HT1080 (cell line): Measurements from ENCODE around the gene TARBP1. TPM values are rescaled to one million over a fixed set of nuclear protein-coding genes. Genes with fewer than 3 reads are reported as not detected.
"Not testable (repeated sequence)": the region's sequence is repeated elsewhere in the genome, so short reads cannot be mapped to it uniquely, and the experiment has no call there.

Experiments
- DNase-seq: peaks from one replicate; pipeline ENCODE4 v3.0.0-alpha.2; 2015; ENCODE audit warnings: low read depth
- total RNA-seq: library from RNA; depleted of rRNA; stranded (reverse); fragments of >200 nt; shearing (Covaris generic); gene quantifications from 2 replicates; pipeline ENCODE4 v1.2.3, GENCODE V29; 2014

TARBP1 gene
- total RNA-seq, 1 experiment from 2014 or later: 17.0 TPM

DNA sequence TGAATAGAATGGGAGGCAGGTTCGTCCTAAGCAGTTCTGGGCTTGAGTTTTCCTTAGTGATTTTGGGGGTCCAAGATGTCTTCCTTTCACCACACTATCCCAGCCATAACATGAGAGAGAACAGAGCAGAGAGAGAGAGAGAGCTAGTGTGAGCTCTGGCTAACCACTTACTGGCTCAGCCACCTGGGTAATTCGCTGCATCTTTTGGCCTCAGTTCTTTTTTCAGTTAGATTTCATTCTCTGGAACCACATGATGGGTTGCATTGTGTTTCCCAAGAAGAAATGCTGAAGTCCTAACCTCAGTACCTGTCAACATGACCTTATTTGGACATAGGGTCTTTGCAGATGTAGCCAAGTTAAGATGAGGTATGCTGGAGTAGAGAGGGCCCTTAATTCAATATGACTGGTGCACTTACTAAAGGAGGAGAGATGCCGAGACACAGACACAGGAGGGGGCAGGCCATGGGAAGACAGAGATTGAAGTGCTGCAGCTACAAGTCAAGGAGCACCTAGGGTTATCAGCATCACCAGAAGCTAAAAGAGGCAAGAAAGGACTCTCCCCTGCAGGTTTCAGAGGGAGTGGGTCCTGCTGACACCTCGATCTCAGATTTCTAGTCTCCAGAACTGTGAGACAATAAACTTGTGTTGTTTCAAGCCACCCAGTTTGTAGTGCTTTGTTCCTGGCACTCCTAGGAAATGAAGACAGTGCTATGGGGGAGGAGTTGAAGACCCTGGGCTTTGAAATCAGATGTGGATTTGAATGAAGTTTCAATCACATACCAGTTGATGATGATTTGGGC is 26.2 kb upstream of the TARBP1 start:
- DNase-seq: no peak

DNA sequence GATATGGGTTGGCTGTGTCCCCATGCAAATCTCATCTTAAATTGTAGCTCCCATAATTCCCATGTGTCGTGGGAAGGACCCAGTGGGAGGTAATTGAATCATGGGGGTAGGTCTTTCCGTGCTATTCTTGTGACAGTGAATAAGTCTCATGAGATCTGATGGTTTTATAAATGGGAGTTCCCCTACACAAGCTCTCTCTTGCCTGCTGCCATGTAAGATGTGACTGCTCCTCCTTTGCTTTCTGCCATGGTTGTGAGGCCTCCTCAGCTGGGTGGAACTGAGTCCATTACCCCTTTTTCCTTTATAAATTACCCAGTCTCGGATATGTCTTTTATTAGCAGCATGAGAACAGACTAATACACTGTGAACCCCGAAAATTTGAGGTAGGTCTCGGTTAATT is 25.3 kb upstream of the TARBP1 start:
- not testable (repeated sequence) for DNase-seq

DNA sequence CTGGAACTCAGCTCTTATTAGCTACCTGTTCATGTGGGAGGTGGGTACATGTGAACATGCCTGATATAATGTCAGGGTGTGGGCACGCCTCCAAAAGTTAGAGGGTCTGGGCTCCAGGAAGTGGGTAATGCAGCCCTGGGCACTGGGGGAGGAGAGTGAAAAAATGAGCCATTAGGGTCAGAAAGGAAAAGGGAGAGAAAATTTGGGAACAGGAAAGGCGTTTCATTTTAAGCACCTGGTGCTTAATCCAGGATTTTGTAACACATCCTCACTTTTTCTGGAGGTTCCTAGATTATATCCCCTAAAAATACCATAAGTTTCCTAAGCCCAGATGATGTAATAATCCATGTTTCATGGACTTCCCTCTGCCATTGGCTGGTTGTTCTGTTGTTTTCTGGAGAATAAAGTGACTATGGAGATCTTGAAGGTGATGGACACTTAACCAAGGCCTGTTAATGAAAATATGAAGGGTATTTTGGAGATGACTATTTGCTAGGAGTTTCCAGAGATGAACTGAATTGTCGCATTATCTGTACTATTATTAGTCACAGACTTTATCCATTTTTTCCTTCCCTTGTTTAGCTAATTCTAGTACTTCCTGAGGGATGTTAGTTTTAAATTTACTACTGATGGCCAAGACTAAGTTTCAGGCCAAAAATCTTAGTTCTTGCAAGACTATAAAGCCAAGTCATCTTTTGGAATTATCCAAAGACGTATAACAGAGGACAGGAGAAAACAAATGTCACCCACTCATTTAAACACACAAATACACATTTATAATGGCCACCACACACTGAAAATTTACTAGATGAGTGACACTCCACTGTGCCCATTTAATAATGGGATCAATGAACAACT is 24.4 kb upstream of the TARBP1 start:
- no peak for DNase-seq

DNA sequence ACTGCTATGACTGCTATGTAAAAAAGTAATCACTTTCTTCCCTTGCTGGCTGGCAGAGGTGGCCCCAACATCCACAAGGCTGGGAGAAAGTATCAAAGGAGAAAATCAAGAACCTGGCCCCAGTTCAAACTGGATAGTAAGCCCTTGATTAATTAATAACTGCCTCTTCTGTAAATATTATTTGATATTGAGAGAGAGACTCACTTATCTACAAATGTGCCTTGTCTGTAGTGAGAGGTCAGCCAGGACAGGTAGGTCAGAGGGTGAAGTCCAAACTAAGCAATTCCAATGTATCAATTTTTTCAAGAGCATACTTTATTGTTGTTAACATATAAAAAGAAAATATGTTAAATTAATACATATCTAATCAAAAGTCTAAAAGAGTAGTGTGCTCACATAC is 23.8 kb upstream of the TARBP1 start:
- DNase-seq: no peak

DNA sequence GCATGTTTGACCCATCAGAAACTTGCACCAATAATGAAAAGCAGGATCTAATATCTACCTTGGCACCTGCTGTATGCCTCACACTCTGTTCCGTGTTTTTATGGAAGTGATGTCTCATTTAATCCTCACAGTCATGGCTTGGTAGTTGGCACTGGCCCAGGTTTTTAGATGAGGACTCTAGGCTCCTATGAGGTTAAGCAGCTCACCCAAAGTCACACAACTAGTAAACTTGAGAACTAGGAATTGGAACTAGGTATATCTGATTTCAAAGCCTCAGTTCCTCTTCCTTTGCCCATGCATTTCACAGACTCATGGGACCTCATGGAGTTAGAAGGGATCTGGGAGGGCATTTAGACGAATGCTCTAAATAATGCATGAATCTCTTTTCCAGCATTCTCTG is 21.3 kb upstream of the TARBP1 start:
- no peak for DNase-seq

DNA sequence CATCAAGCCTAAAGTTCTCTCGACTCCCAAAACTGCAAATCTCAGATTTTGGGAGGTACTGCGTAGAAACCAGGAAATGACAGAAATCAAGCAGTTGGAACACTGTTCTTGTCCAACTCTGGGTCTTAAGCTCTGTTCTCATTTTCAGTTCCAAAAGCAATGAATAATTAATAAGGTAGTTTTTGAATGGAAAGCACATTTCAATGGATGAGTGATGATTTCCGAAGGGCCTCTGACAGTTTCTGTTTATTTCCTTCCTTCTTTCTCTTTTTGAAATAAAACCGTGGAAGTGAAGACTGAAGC is 20.9 kb upstream of the TARBP1 start:
- no peak for DNase-seq

DNA sequence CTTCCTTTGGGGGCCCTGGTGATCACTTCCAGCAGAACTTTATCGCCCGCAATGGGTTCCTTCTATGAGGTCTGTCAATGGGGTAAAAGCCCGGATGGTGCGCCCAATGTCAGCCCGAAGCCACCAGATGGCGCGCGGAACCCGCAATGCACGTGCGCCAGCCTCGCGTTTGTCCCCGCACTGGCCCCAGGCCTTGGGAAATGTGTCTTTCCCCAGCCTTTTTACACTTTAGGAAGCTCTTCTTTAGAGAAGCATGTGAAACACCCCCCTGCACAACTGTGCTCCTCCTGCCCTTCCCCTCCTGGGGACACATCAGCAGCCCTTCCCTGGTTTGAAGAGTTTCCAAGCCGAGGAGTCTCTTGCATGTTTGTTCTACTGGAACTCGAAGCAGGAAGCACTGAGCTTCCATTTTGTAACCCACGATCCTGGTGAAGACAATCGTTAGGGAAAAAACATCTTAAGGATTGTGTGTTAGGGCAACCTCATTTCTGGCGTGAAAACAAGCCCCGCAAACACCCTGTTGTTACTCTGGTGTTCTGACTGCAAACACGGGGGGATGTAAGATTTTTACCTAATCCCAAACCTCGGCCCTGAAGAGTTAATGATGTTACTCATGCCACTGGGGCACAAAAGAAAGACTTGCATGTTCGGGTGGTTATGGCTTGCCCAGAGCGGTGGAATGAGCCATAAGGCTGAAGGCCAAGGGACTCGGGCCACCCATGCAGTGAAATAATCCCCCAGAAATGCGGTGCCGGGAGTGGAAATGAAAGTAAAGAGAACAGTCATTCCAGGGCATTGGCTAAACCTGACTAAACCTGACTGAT is 20.4 kb upstream of the TARBP1 start:
- DNase-seq: peak; percentile 87

DNA sequence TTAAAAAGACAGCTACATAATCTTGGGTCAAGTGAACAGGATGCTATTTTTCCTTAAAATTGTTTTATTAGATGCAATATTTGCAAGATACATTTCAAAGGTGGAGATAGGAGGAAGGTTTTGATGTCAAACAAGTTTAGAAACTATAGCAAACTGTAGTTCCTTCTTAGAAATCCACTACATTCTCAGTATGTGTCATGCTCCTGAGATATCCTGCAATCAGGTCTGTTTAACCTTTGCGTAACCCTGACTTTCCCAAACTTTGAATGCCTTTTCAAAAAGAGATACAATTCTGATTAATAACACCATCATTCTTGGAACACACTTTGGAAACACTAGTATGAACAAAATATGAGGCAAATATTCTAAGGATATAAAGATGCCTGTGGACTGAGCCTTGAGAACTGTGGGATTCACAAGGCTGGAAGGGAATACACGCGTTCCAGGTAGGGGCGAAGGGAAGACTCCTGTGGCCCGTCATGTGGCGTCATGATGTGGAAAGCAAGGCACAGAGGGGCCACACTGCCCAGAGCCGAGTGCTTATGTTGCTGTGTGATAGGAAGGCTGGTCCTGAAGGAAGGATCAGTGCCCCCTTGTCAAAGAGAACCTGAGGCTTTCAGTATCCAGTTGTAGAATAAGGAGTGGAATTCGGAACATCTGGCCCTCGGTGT is 19.6 kb upstream of the TARBP1 start:
- no peak for DNase-seq

DNA sequence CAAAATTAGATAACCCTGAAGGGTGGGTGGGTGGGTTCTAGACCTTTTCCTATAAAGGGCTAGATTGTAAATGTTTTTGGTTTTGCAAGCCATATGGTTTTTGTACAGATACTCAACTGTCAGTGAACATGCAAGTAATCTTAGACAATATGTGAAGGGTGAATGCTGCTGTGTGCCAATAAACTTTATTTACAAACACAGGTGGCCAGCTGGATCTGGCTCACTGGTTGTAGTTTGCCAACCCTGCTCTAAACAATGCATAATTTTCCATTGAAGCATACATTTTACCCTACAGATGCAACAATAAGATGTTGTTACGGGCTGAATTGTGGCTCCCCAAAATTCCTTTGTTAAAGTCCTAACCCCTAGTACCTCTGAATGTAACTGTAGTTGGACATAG is 18.6 kb upstream of the TARBP1 start:
- DNase-seq: no peak

DNA sequence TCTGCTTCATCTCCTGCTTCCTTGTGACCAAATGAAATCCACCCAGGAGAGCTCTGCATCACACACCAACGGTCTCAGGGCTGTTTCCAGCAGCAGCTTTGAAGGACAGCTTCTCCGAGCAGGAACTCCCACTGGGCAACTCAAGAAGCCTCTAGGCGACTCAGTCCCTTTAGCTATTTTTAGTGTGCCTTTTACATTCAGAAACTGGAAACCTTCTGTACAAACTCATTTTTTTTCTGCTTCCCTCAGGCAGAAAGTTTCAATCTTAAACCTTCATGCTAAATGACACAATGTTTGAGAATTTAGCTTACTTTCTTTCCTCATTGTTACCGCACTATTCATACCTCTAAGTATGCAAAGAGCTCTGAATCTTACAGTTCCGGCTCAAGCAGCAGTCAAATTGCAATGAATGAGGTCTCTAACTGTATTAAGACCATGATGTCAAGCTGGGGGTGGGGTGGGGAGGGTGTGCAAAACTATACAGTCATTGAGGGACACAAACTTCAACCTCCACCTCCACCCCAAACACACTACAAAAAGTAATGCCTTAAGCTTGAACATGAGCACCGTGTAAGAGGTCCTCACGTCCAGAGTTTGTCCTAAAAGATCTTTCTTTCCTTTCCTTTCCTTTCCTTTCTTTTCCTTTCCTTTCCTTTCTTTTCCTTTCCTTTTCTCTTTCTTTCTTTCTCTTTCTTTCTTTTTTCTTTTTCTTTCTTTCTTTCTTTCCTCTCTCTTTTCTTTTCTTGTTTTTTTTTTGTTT is 16.4 kb upstream of the TARBP1 start:
- peak; percentile 81 for DNase-seq

DNA sequence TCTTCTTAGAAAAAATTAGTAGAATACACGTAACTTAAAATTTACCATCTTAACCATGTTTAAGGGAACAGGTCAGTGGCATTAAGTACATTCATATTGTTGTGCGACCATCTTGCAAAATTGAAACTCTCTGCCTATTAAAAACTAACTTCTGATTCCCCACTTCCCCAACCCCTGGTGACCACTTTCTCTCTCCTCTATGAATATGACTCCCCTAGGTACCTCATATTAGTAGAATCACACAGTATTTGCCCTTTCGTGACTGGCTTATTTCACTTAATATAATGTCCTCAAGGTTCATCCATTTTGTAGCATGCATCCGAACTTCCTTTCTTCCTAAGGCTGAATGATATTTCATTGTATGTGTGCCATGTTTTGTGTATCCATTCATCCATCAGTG is 15.1 kb upstream of the TARBP1 start:
- no peak for DNase-seq

DNA sequence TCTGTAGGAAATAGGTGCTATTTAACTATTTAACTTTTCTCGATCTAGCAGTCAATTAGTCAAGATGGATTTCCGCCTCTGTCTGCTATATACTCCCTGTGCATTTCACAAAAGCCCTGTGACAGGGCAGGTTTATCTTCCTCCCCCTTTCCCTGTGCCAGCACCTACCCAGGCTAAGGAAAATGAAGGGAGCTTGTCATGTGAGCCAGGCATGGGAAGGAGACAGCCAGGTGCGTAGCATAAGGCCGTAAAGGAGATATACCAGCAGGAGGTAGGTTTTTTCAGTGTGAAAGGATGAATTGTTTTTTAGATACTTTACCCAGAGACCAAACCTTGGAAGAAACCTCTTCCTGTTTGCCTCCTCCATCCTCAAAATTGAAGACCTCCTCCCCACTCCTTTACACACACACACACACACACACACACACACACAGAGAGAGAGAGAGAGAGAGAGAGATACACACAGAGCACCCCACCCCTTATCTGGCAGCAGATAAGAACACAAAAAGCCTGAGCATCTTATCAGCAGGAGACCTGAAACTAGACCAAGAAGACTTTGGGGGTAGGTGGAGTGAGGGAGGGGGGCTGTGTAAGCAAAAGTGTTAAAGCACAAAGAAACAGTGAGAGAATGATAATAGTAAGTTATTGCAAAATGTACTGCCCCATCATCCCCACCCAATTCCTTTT is 12.0 kb upstream of the TARBP1 start:
- DNase-seq: no peak

DNA sequence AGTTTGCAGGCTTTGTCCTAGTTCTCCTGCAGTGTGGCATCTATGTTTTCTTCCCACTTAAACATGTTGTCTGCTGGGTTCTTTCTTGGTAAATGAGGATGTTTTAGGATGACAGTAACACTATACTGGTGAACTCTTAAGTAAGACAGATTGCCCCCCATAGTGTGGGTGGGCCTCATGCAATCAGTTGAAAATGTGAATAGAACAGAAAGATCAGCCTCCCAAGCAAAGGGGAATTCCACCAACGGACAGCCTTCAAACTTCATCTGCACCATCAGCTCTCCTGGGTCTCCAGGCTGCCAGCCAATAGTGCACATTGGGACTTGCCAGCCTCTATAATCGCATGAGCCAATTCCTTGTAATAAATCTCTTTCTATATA is 10.7 kb upstream of the TARBP1 start:
- no peak for DNase-seq

DNA sequence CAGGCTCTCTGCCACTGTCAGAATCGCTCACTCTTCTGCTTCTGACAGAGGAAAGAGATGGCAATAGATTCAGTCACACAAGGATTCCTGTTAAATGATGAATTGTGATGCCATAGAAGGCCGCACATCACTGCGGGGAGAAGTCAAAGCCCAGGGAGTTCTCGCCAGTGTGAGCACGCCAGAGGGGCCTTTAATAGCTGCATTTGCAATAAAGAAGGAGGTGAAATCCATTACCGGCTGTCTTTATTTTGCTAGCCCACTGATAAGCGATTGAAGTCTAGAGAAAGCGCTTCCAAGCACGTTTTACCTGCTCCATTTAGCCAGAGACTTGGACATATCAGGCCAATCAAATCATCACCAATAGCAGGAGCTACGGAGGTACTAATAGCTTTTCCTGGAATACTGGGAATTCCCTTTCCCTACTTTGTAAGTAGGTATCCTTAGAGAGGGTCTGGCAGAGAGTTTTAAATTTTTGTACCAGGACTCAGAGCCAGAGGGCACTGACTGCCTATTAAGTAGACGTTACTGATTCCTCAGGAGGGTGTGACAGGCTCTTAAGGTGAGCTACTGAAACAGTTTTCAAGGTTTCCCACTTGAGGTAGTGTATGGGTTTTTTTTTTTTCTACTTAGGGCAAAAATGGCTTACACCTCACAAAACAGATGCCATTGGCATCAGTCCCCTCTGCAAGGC is 10.2 kb upstream of the TARBP1 start:
- no peak for DNase-seq

DNA sequence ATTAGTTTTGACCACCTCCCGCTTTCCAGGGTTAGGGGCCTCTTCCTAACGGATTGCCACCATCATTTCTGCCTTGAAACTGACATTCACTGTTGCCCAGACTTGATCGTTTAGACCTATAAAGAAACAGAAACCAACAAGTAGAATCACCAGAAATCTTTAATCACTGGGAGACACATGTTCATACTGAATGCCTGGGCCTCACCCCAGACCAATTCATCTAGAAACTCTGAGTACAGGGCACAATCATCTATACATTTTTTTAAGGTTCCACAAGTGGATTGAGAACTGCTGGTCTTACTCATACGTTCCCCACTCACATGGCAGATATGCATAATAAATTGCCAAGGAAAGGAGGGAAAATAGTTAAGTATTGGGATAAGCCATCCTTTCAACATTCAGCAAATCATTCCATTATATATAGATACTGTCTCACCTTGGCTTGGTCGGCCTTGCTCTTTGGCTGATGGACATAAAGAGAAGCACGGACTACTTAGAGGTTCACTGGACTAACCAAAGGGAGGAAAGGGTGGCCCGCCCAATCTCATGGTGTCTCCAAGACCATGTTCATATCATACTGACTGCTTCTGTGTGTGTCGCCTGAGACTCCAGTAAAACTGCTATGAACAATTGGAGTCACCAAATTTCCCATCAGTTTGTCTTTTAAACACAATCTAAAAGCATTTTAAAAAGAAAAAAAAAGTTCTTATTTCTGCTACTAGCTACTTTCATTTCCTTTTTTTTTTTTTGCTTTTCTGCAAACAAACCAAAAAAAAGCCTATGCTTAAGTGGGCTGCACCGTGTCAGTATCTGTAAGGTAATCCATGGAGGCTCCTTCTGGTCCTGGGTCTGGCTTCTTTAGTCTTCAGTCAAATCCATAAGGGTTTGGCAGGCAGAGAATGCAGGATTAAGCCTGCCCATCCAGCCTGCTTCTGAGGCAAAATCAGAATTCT is 9.4 kb upstream of the TARBP1 start:
- no peak for DNase-seq

DNA sequence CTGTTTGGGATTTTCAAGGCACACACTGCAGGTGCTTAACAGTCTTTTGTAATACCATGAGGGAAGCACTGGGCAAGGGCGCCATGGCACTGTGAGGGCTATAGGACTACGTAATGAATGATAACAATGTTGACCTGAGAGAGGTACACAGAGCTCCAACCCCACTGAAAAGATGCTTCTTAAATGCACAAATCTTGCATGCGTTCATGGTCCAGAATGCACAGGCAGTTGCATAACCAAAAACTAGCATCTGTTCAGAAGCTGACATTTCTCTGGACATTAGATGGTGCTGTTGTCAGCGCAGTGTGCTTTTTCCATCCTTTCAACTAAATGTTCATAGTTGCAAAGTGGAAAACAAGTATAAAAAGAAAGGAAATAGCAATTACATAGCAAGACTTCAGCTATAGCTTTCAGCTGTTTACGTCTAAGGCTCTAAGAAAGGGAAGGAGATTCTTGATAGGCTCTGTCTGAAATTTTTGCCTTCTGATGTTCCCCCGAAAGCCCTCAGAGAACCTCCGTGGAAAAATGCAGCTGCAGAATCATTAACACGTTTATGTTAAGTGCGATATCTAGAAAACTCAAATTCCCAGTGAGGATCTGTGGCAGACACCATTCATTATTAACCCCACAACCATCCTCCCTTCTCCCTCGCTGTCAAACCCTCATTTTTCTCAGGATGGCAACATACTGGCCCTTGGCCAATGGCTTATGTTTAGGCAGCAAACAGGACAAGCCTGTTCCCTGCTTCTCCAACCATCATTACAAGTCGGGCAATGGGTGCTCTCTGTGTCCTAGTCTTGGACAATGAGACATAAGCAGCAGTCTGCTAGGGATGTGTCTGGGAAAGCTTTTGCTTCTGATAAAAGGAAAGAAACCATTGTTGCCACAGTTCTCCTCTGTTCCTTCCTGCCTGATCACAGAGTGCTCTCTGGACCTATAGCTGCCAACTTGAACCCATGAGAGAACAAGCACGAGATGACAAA is 8.2 kb upstream of the TARBP1 start:
- DNase-seq: peak; percentile 52
